ENCODE measurements around the gene PRPH.
"Not testable (repeated sequence)": the region's sequence is repeated elsewhere in the genome, so short reads cannot be mapped to it uniquely, and the experiment has no call there.

The PRPH gene

GRCh38 chr12:49301760-49302159 is 6.8 kb downstream of the PRPH start:
- no peak for DNase-seq

- no peak for DNase-seq
Observed at GRCh38 chr12:49304161-49304560, 9.2 kb downstream of the PRPH start.

DNA sequence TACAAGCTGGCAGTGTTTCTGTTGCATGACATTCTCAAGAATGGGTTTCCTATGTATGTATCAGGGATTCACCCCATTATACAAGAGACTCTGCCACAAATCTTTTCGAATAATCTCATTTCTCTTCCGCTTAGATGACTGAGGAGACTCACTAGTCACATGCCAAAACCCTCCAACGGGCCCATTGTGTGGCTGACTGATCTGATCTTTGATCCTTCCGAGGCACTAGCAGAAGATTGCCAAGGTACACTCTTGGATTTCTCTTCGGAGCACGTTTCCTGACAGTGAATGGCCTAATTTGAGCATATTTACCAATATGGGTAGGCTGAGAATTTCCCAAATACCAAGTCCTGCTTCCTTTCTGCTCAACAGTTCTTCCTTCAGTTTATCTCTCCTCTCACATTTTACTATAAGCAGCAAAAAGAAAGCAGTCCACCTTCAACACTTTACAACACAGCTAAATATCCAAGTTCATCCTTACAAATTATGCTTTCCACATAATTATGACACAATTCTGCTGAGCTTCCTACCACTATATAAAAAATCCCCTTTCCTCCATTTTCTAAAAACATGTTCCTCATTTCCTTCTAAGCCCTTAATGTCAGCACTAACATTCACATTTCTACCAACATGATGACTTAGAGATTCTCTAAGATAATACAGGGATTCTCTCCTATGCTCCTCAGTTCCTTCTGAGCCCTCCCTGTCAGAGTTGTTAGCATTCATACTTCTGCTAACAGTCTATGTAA is 11.0 kb downstream of the PRPH start:
- no peak for DNase-seq

DNA sequence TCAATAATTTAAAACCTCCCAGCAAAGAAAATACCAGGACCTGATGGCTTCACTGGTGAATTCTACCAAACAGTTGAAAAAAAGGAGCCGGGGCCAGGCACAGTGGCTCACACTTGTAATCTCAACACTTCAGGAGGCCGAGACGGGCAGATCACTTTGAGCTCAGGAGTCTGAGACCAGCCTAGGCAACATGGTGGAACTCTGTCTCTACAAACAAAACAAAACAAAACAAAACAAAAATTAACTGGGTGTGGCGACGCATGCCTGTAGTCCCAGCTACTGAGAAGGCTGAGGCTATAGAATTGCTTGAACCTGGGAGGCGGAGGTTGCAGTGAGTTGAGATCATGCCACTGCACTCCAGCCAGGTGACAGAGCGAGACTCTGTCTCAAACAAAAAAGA is 14.4 kb downstream of the PRPH start:
- DNase-seq: no peak

DNA sequence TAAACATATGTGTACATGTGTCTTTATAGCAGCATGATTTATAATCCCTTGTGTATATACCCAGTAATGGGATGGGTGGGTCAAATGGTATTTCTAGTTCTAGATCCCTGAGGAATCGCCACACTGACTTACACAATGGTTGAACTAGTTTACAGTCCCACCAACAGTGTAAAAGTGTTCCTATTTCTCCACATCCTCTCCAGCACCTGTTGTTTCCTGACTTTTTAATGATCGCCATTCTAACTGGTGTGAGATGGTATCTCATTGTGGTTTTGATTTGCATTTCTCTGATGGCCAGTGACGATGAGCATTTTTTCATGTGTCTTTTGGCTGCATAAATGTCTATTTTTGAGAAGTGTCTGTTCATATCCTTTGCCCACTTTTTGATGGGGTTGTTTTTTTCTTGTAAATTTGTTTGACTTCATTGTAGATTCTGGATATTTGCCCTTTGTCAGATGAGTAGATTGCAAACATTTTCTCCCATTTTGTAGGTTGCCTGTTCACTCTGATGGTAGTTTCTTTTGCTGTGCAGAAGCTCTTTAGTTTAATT is 15.6 kb downstream of the PRPH start:
- not testable (repeated sequence) for DNase-seq

- DNase-seq: no peak
Observed at GRCh38 chr12:49314811-49315210, 19.9 kb downstream of the PRPH start.

DNA sequence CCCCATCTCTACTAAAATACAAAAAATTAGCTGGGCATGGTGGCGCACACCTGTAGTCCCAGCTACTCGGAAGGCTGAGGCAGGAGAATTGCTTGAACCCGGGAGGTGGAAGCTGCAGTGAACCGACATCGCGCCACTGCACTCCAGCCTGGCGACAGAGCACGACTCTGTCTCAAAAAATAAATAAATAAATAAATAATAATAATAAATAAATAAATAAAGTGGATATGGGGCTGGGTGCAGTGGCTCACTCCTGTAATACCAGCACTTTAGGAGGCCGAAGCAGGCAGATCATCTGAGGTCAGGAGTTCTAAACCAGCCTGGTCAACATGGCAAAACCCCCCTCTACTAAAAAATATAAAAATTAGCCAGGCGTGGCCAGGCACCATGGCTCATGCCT is 22.2 kb downstream of the PRPH start:
- DNase-seq: not testable (repeated sequence)

DNA sequence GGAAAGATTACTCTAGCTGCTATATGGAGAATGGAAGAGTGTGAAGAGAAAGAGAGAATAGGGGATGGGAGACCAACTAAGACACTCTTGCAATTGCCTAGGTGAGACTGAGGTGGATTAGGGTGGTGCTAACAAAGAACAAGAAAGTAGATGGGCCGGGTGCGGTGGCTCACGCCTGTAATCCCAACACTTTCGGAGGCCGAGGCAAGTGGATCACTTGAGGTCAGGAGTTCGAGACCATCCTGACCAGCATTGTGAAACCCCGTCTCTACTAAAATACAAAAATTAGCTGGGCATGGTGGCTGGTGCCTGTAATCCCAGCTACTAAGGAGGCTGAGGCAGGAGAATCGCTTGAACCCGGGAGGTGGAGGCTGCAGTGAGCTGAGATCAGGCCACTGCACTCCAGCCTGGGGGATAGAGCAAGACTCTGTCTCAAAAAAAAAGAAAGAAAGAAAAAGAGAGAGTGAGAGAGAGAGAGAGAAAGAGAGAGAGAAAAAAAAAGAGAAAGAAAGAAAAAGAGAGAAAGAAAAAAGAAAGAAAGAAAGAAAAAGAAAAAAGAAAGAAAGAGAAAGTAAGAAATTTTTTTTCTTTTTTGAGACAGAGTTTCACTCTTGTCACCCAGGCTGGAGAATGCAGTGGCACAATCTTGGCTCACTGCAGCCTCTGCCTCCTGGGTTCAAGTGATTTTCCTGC is 25.6 kb downstream of the PRPH start:
- not testable (repeated sequence) for DNase-seq

DNA sequence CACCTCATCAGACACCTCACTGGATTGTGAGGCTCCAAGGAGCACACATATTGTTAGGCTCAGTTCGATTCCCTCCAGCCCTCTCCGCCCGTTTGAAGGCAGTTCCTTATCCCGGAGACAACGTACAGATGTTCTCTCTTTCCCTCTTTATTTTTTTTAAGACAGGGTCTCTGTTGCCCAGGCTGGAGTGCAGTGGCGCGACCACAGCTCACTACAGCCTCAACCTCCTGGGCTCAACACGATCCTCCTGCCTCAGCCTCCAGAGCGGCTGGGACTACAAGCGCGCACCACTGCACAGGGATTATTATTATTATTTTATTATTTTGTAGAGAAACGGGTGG is 27.4 kb downstream of the PRPH start:
- DNase-seq: no peak

DNA sequence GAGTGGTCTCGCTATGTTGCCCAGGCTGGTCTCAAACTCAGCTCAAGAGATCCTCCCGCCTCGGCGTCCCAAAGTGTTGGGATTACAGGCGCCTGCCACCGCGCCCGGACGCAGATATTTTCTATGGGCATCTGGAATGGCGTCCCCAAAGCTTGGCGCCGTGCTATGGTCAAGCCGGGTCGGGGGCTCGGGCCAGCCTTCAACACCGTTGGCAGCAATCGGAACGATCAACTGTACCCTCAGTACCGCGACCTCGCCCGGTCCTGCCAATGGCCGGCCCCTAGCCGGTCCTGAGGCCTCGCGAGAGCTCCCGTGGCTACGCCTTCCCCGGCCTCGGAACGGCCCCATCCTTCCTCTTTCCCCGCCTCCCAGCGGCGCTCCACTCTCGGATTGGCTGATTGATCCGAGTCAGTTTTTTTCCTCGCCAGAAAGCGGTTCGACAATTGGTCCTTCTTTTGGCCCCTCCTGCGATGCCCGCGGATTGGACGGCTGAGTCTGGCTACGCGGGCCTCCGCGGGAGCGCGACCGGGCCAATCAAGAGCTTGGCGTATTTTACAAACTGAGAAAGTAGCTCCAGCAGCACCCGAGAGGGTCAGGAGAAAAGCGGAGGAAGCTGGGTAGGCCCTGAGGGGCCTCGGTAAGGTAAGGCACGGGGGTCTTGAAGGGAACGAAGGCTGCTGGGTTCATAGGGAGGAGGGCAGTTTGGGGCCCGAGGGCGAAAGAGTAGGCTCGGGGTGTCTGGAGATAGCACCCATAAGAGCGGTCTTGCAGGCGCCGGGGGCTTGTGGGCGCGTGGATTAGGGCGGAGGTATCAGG is 28.0 kb downstream of the PRPH start, which contains the start of gene TROAP:
TSS of gene TROAP (plus strand) at position 548 of the 816 bp plus-strand sequence. CDS start 354 bp downstream, outside the sequence.
- peak; percentile 99 for DNase-seq

GRCh38 chr12:49323524-49324097 is 28.7 kb downstream of the PRPH start:
- DNase-seq: no peak

DNA sequence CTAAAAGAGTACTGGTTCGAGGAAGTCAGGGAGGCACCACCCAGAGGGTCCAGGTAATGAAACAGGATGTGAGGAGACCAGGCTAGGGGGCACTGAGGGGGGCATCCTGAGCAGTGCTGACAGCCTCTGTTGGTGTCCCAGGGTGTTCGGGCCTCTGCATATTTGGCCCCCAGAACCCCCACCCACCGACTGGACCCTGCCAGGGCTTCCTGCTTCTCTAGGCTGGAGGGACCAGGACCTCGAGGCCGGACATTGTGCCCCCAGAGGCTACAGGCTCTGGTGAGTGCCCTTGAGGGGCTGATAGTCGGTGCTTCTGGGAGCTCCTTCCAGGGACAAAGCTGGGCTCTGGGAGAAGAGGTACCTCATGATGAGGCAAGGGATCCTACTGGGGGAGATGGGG is 30.7 kb downstream of the PRPH start:
- no peak for DNase-seq

DNA sequence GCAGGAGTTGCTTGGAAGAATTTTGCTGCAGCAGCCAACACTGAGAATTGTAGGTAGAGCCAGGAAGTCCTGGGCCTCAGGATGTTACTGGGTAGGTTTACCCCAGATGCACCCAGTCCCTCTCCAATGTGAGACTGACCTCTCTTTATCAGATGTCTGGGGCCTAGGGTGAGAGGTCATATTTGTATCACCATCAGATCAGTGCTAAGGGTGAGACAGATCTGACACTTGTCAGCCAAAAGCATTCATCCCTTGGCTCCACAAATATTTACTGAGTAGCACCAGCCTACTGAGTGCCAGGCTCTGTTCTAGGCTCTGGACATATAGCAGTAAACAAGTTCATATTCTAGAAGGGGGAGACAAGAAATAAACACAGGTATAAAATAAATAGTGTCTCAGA is 32.4 kb downstream of the PRPH start:
- DNase-seq: no peak

DNA sequence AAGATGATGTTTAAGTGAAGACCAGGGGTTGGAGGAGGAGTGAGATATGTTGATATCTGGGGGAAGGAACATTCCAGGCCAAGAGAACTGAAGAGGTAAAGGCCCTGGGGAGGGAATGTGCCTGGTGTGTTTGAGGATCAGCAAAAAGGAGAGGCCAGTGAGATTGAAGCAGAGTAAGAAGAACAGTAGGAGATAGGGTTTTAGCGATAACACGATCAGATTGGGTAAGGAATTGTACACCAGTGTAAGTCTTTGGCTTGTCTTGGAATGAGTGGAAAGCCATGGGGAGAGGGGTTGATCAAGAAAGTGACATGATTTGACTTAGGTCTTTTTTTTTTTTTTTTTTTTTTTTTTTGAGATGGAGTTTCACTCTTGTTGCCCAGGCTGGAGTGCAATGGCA is 32.9 kb downstream of the PRPH start:
- DNase-seq: no peak

DNA sequence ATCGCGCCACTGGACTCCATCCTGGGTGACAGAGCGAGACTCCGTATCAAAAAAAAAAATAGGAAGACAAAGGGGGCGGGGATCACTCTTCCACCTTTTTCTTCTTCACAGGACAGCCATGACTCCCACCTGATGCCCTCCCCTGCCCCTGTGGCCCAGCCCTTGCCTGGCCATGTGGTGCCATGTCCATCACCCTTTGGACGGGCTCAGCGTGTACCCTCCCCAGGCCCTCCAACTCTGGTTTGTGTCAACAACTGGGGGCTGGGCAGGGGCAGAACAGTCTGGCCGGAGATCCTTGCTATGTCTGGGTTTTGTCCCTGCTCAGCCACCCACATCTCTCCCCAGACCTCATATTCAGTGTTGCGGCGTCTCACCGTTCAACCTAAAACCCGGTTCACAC is 33.9 kb downstream of the PRPH start:
- DNase-seq: no peak

- DNase-seq: no peak
Observed at GRCh38 chr12:49330032-49330619, 35.2 kb downstream of the PRPH start.

DNA sequence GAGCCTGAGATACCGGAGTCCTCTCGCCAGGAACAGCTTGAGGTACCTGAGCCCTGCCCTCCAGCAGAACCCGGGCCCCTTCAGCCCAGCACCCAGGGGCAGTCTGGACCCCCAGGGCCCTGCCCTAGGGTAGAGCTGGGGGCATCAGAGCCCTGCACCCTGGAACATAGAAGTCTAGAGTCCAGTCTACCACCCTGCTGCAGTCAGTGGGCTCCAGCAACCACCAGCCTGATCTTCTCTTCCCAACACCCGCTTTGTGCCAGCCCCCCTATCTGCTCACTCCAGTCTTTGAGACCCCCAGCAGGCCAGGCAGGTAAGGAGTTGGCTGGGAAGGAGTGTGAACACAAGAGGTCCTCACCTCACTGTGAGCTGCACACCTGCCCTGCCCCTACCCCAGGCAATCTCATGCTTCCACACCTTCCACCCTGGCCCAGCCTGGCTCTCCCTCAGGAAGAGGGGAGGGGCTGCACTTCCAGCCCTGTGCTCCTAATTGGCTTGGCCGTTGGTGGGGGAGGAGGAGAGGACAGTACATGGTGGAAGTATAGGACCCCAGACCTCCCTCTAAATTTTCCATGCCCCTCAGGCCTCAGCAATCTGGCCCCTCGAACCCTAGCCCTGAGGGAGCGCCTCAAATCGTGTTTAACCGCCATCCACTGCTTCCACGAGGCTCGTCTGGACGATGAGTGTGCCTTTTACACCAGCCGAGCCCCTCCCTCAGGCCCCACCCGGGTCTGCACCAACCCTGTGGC is 35.9 kb downstream of the PRPH start:
- no peak for DNase-seq

- DNase-seq: peak; percentile 52
Observed at GRCh38 chr12:49331380-49332222, 36.7 kb downstream of the PRPH start.

- no peak for DNase-seq
Observed at GRCh38 chr12:49332441-49332861, 37.5 kb downstream of the PRPH start.

GRCh38 chr12:49332891-49333371 is 38.0 kb downstream of the PRPH start:
- DNase-seq: no peak

- not testable (repeated sequence) for DNase-seq
Observed at GRCh38 chr12:49333778-49334177, 38.8 kb downstream of the PRPH start.

Data from kidney glomerular epithelial cell (primary cell).